SK-N-MC (cell line): Measurements from ENCODE around the gene TEKT2.

Experiments used
- DNase-seq: peaks from one replicate; pipeline ENCODE4 v3.0.0-alpha.2; 2011; ENCODE audit warnings: low read depth, low spot score
- H3K27ac ChIP-seq: fragments of 200-600 bp; sonication (generic); 2 replicates; pipeline ENCODE4 v1.5.1; 2016; ENCODE audit warnings: mixed run types
- H3K36me3 ChIP-seq: fragments of 200-600 bp; sonication (generic); 2 replicates; pipeline ENCODE4 v1.6.1; 2017; ENCODE audit warnings: antibody characterized with exemption, low read length, mixed read lengths; ENCODE audit not compliant: insufficient read depth
- H3K4me3 ChIP-seq: fragments of 200-600 bp; sonication (generic); 2 replicates; pipeline ENCODE4 v1.5.1; 2016
- H3K9ac ChIP-seq: fragments of 200-600 bp; sonication (generic); 2 replicates; pipeline ENCODE4 v1.8.0; 2017; ENCODE audit warnings: mixed run types, mixed read lengths; ENCODE audit not compliant: insufficient read length
- H3K9me3 ChIP-seq: fragments of 200-600 bp; sonication (generic); 2 replicates; pipeline ENCODE4 v1.6.1; 2017; ENCODE audit warnings: low read depth, mild to moderate bottlenecking, antibody characterized with exemption, low read length, moderate library complexity, mixed read lengths
- EZH2 ChIP-seq: fragments of 200-600 bp; sonication (generic); IDR thresholded peaks from one replicate; pipeline ENCODE4 v1.6.1; 2017; ENCODE audit warnings: antibody characterized with exemption
- FOXP2 ChIP-seq: optimal IDR thresholded peaks from 2 replicates; pipeline ENCODE3; 2011; ENCODE audit warnings: mild to moderate bottlenecking, moderate library complexity; ENCODE audit not compliant: insufficient read depth; ENCODE audit errors: extremely low read length, control extremely low read depth
- POLR2AphosphoS5 ChIP-seq: IDR thresholded peaks from 2 replicates; pipeline ENCODE4 v1.6.1; 2012; ENCODE audit warnings: mild to moderate bottlenecking, low read depth, low read length, borderline replicate concordance

Gene TEKT2

GRCh38 chr1:36083635-36084496 lies at the start of gene TEKT2:
Gene TEKT2, plus strand, starts transcription at chr1:36084094. Its CDS starts 828 bp downstream, at chr1:36084922.
- peak within 1 kb of the TSS; percentile 63 for H3K9ac ChIP-seq
- H3K36me3 ChIP-seq = no peaks in the 10 kb centered on the region
- peak within 1 kb of the TSS; percentile 83 for H3K4me3 ChIP-seq
- no peak for DNase-seq
- H3K27ac ChIP-seq = peak within 1 kb of the TSS; percentile 21; the same call in 1 of the 2 replicates
- TF ChIP-seq POLR2AphosphoS5 = no peak; the same call in 1 of the 2 replicates
- TF ChIP-seq EZH2 = no peak
- TF ChIP-seq FOXP2 = no peak
- H3K9me3 ChIP-seq = no peaks in the 10 kb centered on the region

GRCh38 chr1:36034692-36035091 lies 49.2 kb upstream of the TEKT2 start:
- H3K27ac ChIP-seq = no peak overlapping the region
- peaks cover 25% of the 10 kb centered on the region for H3K36me3 ChIP-seq
- TF ChIP-seq EZH2 (no peak), FOXP2 (no peak), POLR2AphosphoS5 (no peak)
- no peak for DNase-seq
- no peaks in the 10 kb centered on the region for H3K9me3 ChIP-seq
- no peak overlapping the region for H3K4me3 ChIP-seq
- no peak overlapping the region for H3K9ac ChIP-seq

GRCh38 chr1:36035154-36035553 lies 48.7 kb upstream of the TEKT2 start:
- Histone ChIP-seq H3K36me3 (peaks cover 30% of the 10 kb centered on the region), H3K4me3 (no peak overlapping the region), H3K27ac (no peak overlapping the region), H3K9me3 (no peaks in the 10 kb centered on the region), H3K9ac (no peak overlapping the region)
- no peak for DNase-seq
- TF ChIP-seq POLR2AphosphoS5 (no peak), EZH2 (no peak)

GRCh38 chr1:36040238-36040637 lies 43.7 kb upstream of the TEKT2 start:
- Histone ChIP-seq H3K9me3 (no peaks in the 10 kb centered on the region), H3K9ac (no peak overlapping the region), H3K27ac (no peak overlapping the region), H3K36me3 (peaks cover 48% of the 10 kb centered on the region), H3K4me3 (no peak overlapping the region)
- no peak for TF ChIP-seq POLR2AphosphoS5
- no peak for TF ChIP-seq FOXP2
- TF ChIP-seq EZH2 = no peak
- no peak for DNase-seq

- no peaks in the 10 kb centered on the region for H3K9me3 ChIP-seq
- TF ChIP-seq FOXP2 = no peak
- no peak for TF ChIP-seq POLR2AphosphoS5
- no peak for TF ChIP-seq EZH2
- H3K4me3 ChIP-seq = no peak overlapping the region
- no peak for DNase-seq
- H3K36me3 ChIP-seq = peaks cover 21% of the 10 kb centered on the region
- no peak overlapping the region for H3K27ac ChIP-seq
- H3K9ac ChIP-seq = no peak overlapping the region
Observed at GRCh38 chr1:36051821-36052220, 32.1 kb upstream of the TEKT2 start.

GRCh38 chr1:36053978-36054377 lies 29.9 kb upstream of the TEKT2 start:
- no peak for DNase-seq
- Histone ChIP-seq H3K27ac (no peak overlapping the region), H3K9me3 (no peaks in the 10 kb centered on the region), H3K9ac (no peak overlapping the region), H3K36me3 (0 out of 2 replicates have a peak, but pooled peaks cover 2% of the 10 kb centered on the region), H3K4me3 (no peak overlapping the region)
- TF ChIP-seq FOXP2 = no peak
- TF ChIP-seq EZH2 = no peak
- TF ChIP-seq POLR2AphosphoS5 = no peak

- Histone ChIP-seq H3K9ac (no peak overlapping the region), H3K36me3 (0 out of 2 replicates have a peak, but pooled peaks cover 2% of the 10 kb centered on the region), H3K9me3 (no peaks in the 10 kb centered on the region), H3K4me3 (no peak overlapping the region), H3K27ac (no peak overlapping the region)
- DNase-seq = no peak
- TF ChIP-seq POLR2AphosphoS5 = no peak
- no peak for TF ChIP-seq FOXP2
- no peak for TF ChIP-seq EZH2
Observed at GRCh38 chr1:36055706-36056105, 28.2 kb upstream of the TEKT2 start.

GRCh38 chr1:36062315-36062714 lies 21.6 kb upstream of the TEKT2 start:
- Histone ChIP-seq H3K9me3 (no peaks in the 10 kb centered on the region), H3K36me3 (no peaks in the 10 kb centered on the region; the same call in 1 of the 2 replicates), H3K9ac (no peak overlapping the region), H3K4me3 (no peak overlapping the region), H3K27ac (no peak overlapping the region)
- DNase-seq = no peak
- TF ChIP-seq EZH2 (no peak), FOXP2 (no peak), POLR2AphosphoS5 (no peak)

GRCh38 chr1:36067871-36068270 lies 16.0 kb upstream of the TEKT2 start:
- H3K27ac ChIP-seq = no peak overlapping the region
- H3K9me3 ChIP-seq = no peaks in the 10 kb centered on the region; the same call in 1 of the 2 replicates
- H3K4me3 ChIP-seq = no peak overlapping the region
- TF ChIP-seq EZH2 (no peak), FOXP2 (no peak), POLR2AphosphoS5 (no peak)
- no peaks in the 10 kb centered on the region; the same call in 1 of the 2 replicates for H3K36me3 ChIP-seq
- DNase-seq = no peak
- H3K9ac ChIP-seq = no peak overlapping the region

- no peak for DNase-seq
- Histone ChIP-seq H3K27ac (no peak overlapping the region), H3K4me3 (no peak overlapping the region), H3K36me3 (no peaks in the 10 kb centered on the region; the same call in 1 of the 2 replicates), H3K9ac (no peak overlapping the region), H3K9me3 (no peaks in the 10 kb centered on the region; the same call in 1 of the 2 replicates)
- TF ChIP-seq FOXP2 = no peak
- TF ChIP-seq POLR2AphosphoS5 = no peak
Observed at GRCh38 chr1:36068866-36069265, 15.0 kb upstream of the TEKT2 start.
